Ascending aorta (tissue), 2 donors: Measurements from ENCODE around the gene NOG. TPM values are rescaled to one million over a fixed set of nuclear protein-coding genes. Genes with fewer than 3 reads are reported as not detected.

Experiments used
- DNase-seq, 2 donors: peaks; one replicate each; pipeline ENCODE4 v3.0.0-alpha.2; 2019; ENCODE audit warnings: low spot score in 2 of 2
- H3K27ac ChIP-seq, 2 donors: fragments of 200-600 bp; sonication (generic); one replicate each; pipeline ENCODE4 v1.5.1; 2016 to 2017; ENCODE audit warnings: mild to moderate bottlenecking in 1 of 2
- H3K27me3 ChIP-seq: fragments of 200-600 bp; sonication (generic); one replicate; pipeline ENCODE4 v1.5.1; 2017
- H3K36me3 ChIP-seq, 2 donors: fragments of 200-600 bp; sonication (generic); one replicate each; pipeline ENCODE4 v1.5.1; 2016
- H3K4me1 ChIP-seq, 2 donors: fragments of 200-600 bp; sonication (generic); one replicate each; pipeline ENCODE4 v1.5.1; 2016 to 2017; ENCODE audit warnings: mild to moderate bottlenecking in 1 of 2
- H3K4me3 ChIP-seq, 2 donors: fragments of 200-600 bp; sonication (generic); one replicate each; pipeline ENCODE4 v1.5.1; 2016 to 2017; ENCODE audit warnings: mild to moderate bottlenecking in 1 of 2
- H3K9me3 ChIP-seq, 2 donors: fragments of 200-600 bp; sonication (generic); one replicate each; pipeline ENCODE4 v1.5.1; 2016
- intact Hi-C: fragments of 100-400 bp; cut with DNase I; formaldehyde crosslinking; loops from one replicate; pipeline ENCODE4 v1.15.1; 2023
- total RNA-seq: library from RNA; depleted of rRNA; stranded (reverse); fragments of >200 nt; gene quantifications from one replicate; pipeline ENCODE4 v1.1.0, GENCODE V29; 2016
- TF ChIP-seq, protein P1 (sequence below), 3 experiments: fragments of 200-600 bp in 2 of 3; fragments of 450-650 bp in 1 of 3; sonication (generic) in 2 of 3; IDR thresholded peaks; one replicate each; pipeline ENCODE4 v1.5.1; 2016 to 2019; ENCODE audit warnings: antibody characterized with exemption in 3 of 3, mild to moderate bottlenecking in 1 of 3, moderate library complexity in 1 of 3

NOG gene
- total RNA-seq: not detected

DNA sequence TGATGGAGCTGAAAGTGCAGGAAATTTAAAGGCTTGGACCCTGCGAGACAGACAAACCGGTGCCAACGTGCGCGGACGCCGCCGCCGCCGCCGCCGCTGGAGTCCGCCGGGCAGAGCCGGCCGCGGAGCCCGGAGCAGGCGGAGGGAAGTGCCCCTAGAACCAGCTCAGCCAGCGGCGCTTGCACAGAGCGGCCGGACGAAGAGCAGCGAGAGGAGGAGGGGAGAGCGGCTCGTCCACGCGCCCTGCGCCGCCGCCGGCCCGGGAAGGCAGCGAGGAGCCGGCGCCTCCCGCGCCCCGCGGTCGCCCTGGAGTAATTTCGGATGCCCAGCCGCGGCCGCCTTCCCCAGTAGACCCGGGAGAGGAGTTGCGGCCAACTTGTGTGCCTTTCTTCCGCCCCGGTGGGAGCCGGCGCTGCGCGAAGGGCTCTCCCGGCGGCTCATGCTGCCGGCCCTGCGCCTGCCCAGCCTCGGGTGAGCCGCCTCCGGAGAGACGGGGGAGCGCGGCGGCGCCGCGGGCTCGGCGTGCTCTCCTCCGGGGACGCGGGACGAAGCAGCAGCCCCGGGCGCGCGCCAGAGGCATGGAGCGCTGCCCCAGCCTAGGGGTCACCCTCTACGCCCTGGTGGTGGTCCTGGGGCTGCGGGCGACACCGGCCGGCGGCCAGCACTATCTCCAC lies at the start of gene NOG:
NOG (plus strand) TSS at position 54 of the 674 bp plus-strand sequence; CDS start at position 579, 525 bp downstream.
- intact Hi-C loops: loop anchor here (2.0 kb wide), 1 partner anchor 85 kb away; no protein-coding TSS in a partner anchor
- H3K27me3 ChIP-seq: no peaks in the 10 kb centered on the region
- no peaks in the 10 kb centered on the region for H3K9me3 ChIP-seq
- H3K27ac ChIP-seq: peak within 1 kb of the TSS; percentile 45 to 53
- H3K4me3 ChIP-seq: peak within 1 kb of the TSS; percentile 62 to 66
- TF ChIP-seq, protein P1, sequence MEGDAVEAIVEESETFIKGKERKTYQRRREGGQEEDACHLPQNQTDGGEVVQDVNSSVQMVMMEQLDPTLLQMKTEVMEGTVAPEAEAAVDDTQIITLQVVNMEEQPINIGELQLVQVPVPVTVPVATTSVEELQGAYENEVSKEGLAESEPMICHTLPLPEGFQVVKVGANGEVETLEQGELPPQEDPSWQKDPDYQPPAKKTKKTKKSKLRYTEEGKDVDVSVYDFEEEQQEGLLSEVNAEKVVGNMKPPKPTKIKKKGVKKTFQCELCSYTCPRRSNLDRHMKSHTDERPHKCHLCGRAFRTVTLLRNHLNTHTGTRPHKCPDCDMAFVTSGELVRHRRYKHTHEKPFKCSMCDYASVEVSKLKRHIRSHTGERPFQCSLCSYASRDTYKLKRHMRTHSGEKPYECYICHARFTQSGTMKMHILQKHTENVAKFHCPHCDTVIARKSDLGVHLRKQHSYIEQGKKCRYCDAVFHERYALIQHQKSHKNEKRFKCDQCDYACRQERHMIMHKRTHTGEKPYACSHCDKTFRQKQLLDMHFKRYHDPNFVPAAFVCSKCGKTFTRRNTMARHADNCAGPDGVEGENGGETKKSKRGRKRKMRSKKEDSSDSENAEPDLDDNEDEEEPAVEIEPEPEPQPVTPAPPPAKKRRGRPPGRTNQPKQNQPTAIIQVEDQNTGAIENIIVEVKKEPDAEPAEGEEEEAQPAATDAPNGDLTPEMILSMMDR (IDR thresholded peaks at IDR 0.05): no peak
- no peaks in the 10 kb centered on the region for H3K36me3 ChIP-seq
- peaks cover 5 to 40% of the 10 kb centered on the region in 2 donors for H3K4me1 ChIP-seq
- DNase-seq: peak in 1 of 2 donors; percentile 65

DNA sequence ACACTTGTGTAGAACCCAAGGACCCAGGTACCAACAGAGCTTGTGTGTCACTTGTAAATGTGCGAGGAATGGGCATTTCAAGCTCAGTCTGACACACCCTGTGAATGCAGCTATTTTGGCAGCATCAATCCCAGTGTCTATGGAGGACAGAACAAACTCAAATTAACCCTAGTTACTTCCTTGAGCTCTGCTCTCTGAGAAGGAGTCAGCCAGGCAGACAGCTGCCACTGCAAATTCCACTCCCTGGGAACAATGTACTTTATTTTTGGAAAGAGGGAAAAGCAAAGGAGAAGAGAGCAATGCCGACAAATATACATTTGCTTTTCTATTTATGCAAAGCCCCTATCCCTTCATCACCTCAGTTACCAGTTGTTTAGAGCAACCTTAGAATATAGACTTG lies 48.4 kb upstream of the NOG start:
- no peaks in the 10 kb centered on the region for H3K27me3 ChIP-seq
- no peaks in the 10 kb centered on the region for H3K9me3 ChIP-seq
- H3K36me3 ChIP-seq: no peaks in the 10 kb centered on the region
- H3K4me1 ChIP-seq: no peaks in the 10 kb centered on the region
- intact Hi-C loops: no loop called here
- H3K27ac ChIP-seq: no peak overlapping the region
- TF ChIP-seq, protein P1 (IDR thresholded peaks at IDR 0.05): no peak
- DNase-seq: no peak
- no peak overlapping the region for H3K4me3 ChIP-seq

DNA sequence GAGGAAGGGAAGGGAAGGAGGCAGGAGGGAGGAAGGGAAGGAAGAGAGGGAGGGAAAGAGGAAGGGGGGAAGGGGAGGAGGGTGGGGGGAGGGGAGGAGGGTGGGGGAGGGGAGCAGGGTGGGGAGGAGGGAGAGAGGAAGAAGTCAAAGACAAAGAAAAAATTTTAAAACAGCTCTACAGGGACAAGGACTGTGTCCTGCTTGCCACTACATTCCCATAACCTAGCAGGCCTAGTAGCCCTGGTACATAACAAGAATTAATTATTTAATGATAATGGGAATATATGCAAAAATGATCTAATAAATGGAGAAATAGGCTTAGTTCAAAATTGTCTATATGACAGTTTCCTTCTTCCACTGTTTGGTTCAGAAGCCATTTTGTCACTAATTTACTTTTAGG lies 47.6 kb upstream of the NOG start:
- Histone ChIP-seq H3K36me3 (no peaks in the 10 kb centered on the region), H3K27me3 (no peaks in the 10 kb centered on the region), H3K4me1 (no peaks in the 10 kb centered on the region), H3K9me3 (no peaks in the 10 kb centered on the region), H3K27ac (no peak overlapping the region), H3K4me3 (no peak overlapping the region)
- TF ChIP-seq, protein P1 (IDR thresholded peaks at IDR 0.05): no peak
- intact Hi-C loops: no loop called here
- no peak for DNase-seq

GRCh38 chr17:56548661-56549060 lies 44.8 kb upstream of the NOG start:
- H3K4me3 ChIP-seq: no peak overlapping the region
- no peaks in the 10 kb centered on the region for H3K4me1 ChIP-seq
- no peak for DNase-seq
- H3K27ac ChIP-seq: no peak overlapping the region
- no peaks in the 10 kb centered on the region for H3K27me3 ChIP-seq
- H3K9me3 ChIP-seq: no peaks in the 10 kb centered on the region
- intact Hi-C loops: no loop called here
- TF ChIP-seq, protein P1 (IDR thresholded peaks at IDR 0.05): no peak
- H3K36me3 ChIP-seq: no peaks in the 10 kb centered on the region

GRCh38 chr17:56549501-56549900 lies 44.0 kb upstream of the NOG start:
- H3K9me3 ChIP-seq: no peaks in the 10 kb centered on the region

More at GRCh38 chr17:56549501-56549900, 44.0 kb upstream of the NOG start:
- TF ChIP-seq, protein P1 (IDR thresholded peaks at IDR 0.05): no peak
- Histone ChIP-seq H3K4me3 (no peak overlapping the region), H3K36me3 (no peaks in the 10 kb centered on the region), H3K4me1 (no peaks in the 10 kb centered on the region), H3K27ac (no peak overlapping the region), H3K27me3 (no peaks in the 10 kb centered on the region)
- no peak for DNase-seq
- intact Hi-C loops: no loop called here
